Measurements from ENCODE around the gene C4orf33. TPM values are rescaled to one million over a fixed set of nuclear protein-coding genes. Genes with fewer than 3 reads are reported as not detected.

C4orf33 gene
- total and polyA plus RNA-seq, 2 experiments from 2014 or later, result 7.7 to 15.6 TPM

DNA sequence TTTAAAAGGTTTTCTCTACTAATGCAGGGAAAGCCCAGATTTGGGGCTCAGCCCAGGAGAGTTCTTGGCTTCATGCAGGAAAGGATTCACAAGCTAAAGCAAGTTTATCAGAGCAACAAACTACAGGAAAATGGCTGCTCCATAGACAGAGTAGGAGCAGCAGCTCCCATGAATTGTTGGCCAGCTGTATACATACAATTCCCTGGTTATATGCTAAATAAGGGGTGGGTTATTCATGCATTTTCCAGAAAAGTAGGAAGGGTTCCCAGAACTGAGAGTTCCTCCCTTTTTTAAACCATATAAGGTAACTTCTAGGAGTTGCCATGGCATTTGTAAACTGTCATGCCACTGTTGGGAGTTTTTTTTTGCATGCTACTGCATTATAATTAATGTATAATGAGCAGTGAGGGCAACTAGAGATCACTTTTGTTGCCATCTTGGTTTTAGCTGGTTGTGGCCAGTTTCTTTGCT lies 2.6 kb downstream of the C4orf33 start:
- DNase-seq (ENCODE audit: low spot score), result no peak
- Histone ChIP-seq H3K9me2 (replicated peaks; ENCODE audit: insufficient read depth) (no peaks in the 10 kb centered on the region), H3K4me3 (no peak overlapping the region), H3K4me1 (ENCODE audit: insufficient read depth) (no peaks in the 10 kb centered on the region), H4K20me1 (ENCODE audit: insufficient read depth, poor library complexity, severe bottlenecking) (no peaks in the 10 kb centered on the region), H3K79me2 (no peaks in the 10 kb centered on the region), H3K27ac (no peak overlapping the region), H3K4me2 (no peak overlapping the region), H3K27me3 (no peaks in the 10 kb centered on the region), H3K9me3 (ENCODE audit: low read depth) (no peaks in the 10 kb centered on the region), H2AFZ (no peak overlapping the region), H3K36me3 (replicated peaks; ENCODE audit: insufficient read depth, low read depth) (no peaks in the 10 kb centered on the region)
- no peak for TF ChIP-seq EZH2phosphoT487 (IDR thresholded peaks at IDR 0.05; ENCODE audit: low read depth, severe bottlenecking, unreplicated experiment)
- TF ChIP-seq EZH2 (IDR thresholded peaks at IDR 0.05; ENCODE audit: borderline replicate concordance), result no peak
- TF ChIP-seq, protein P1, sequence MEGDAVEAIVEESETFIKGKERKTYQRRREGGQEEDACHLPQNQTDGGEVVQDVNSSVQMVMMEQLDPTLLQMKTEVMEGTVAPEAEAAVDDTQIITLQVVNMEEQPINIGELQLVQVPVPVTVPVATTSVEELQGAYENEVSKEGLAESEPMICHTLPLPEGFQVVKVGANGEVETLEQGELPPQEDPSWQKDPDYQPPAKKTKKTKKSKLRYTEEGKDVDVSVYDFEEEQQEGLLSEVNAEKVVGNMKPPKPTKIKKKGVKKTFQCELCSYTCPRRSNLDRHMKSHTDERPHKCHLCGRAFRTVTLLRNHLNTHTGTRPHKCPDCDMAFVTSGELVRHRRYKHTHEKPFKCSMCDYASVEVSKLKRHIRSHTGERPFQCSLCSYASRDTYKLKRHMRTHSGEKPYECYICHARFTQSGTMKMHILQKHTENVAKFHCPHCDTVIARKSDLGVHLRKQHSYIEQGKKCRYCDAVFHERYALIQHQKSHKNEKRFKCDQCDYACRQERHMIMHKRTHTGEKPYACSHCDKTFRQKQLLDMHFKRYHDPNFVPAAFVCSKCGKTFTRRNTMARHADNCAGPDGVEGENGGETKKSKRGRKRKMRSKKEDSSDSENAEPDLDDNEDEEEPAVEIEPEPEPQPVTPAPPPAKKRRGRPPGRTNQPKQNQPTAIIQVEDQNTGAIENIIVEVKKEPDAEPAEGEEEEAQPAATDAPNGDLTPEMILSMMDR (IDR thresholded peaks at IDR 0.05; ENCODE audit: poor library complexity), result no peak

DNA sequence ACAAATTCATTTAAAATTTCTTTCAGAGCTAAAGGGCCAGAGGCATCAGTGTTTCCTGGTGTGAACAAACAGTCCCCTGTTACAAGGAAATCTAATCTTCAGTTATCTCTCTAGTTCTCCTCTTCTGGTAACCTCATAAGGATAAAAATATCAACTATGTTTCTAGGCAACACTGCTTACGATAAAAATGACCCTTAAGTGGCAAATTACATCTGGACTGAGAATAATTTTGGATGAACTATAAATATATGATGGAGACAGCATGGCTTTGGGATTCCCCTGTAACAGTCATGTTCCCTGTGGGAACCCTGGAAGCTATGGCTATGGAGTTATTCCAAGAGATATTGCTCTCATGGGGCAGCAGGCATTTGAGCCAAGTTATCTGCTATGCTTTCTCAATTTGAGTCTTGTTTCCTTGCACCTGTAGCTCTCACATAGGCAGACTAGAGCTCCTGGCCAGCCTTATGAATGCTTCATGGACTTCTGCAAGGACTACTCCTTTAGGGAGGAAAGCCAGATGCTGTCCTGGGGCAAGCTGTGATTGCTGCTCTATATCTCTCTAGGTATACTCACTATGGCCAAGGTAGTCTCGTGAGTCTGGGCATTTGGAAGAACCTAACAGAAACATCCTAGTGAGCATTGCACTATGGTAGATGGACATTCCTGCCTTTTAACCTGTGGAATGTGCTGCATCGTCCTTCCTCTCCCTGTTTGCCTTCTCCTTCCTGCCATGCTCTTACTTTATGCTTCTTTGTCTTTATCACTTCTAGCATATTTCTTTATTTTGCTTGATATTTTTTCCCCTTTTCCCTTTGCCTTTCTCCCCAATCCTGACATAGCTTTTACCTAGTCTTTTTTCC lies 14.2 kb downstream of the C4orf33 start:
- no peak overlapping the region for H2AFZ ChIP-seq
- 75% methylated on average over 3 of the region's 3 CpGs for WGBS (ENCODE audit: low lambda C conversion rate, missing lambda C conversion rate)

GRCh38 chr4:129110931-129111330 lies 15.0 kb downstream of the C4orf33 start:
- H3K79me2 ChIP-seq, result no peaks in the 10 kb centered on the region
- no peaks in the 10 kb centered on the region for H3K4me1 ChIP-seq (ENCODE audit: insufficient read depth)
- H4K20me1 ChIP-seq (ENCODE audit: insufficient read depth, poor library complexity, severe bottlenecking), result no peaks in the 10 kb centered on the region
- TF ChIP-seq EZH2 (IDR thresholded peaks at IDR 0.05; ENCODE audit: borderline replicate concordance) (no peak), EZH2phosphoT487 (IDR thresholded peaks at IDR 0.05; ENCODE audit: low read depth, severe bottlenecking, unreplicated experiment) (no peak)
- TF ChIP-seq, protein P1 (IDR thresholded peaks at IDR 0.05; ENCODE audit: poor library complexity), result no peak
- no peak overlapping the region for H3K4me3 ChIP-seq
- no peaks in the 10 kb centered on the region for H3K27me3 ChIP-seq
- no peak overlapping the region for H2AFZ ChIP-seq
- no peaks in the 10 kb centered on the region for H3K9me2 ChIP-seq (replicated peaks; ENCODE audit: insufficient read depth)
- H3K9me3 ChIP-seq (ENCODE audit: low read depth), result no peaks in the 10 kb centered on the region
- H3K36me3 ChIP-seq (replicated peaks; ENCODE audit: insufficient read depth, low read depth), result no peaks in the 10 kb centered on the region
- no peak overlapping the region for H3K4me2 ChIP-seq
- no peak for DNase-seq (ENCODE audit: low spot score)
- no peak overlapping the region for H3K27ac ChIP-seq
- 67% methylated on average over 3 of the region's 3 CpGs for WGBS (ENCODE audit: low lambda C conversion rate, missing lambda C conversion rate)

More for the DNA sequence above, 14.2 kb downstream of the C4orf33 start:
- no peak overlapping the region for H3K4me3 ChIP-seq
- no peak for TF ChIP-seq EZH2 (IDR thresholded peaks at IDR 0.05; ENCODE audit: borderline replicate concordance)
- no peak for TF ChIP-seq EZH2phosphoT487 (IDR thresholded peaks at IDR 0.05; ENCODE audit: low read depth, severe bottlenecking, unreplicated experiment)
- TF ChIP-seq, protein P1 (IDR thresholded peaks at IDR 0.05; ENCODE audit: poor library complexity), result no peak
- H3K27me3 ChIP-seq, result no peaks in the 10 kb centered on the region
- no peaks in the 10 kb centered on the region for H3K36me3 ChIP-seq (replicated peaks; ENCODE audit: insufficient read depth, low read depth)
- no peaks in the 10 kb centered on the region for H4K20me1 ChIP-seq (ENCODE audit: insufficient read depth, poor library complexity, severe bottlenecking)
- H3K9me2 ChIP-seq (replicated peaks; ENCODE audit: insufficient read depth), result no peaks in the 10 kb centered on the region
- H3K4me2 ChIP-seq, result no peak overlapping the region
- H3K79me2 ChIP-seq, result no peaks in the 10 kb centered on the region
- no peak overlapping the region for H3K27ac ChIP-seq
- no peaks in the 10 kb centered on the region for H3K9me3 ChIP-seq (ENCODE audit: low read depth)
- DNase-seq (ENCODE audit: low spot score), result no peak
- no peaks in the 10 kb centered on the region for H3K4me1 ChIP-seq (ENCODE audit: insufficient read depth)

All from hepatocyte (in vitro differentiated cells).